Mucosa of stomach (tissue), 1 donor: ENCODE measurements around the gene HES4.

Source experiments
- H3K27me3 ChIP-seq: one replicate; pipeline ENCODE4 v1.7.0; 2013; ENCODE audit warnings: mild to moderate bottlenecking, low read length; ENCODE audit not compliant: control insufficient read depth, insufficient read depth
- H3K36me3 ChIP-seq: one replicate; pipeline ENCODE4 v1.7.0; 2013; ENCODE audit warnings: low read length; ENCODE audit not compliant: control insufficient read depth, insufficient read depth
- H3K4me1 ChIP-seq: one replicate; pipeline ENCODE4 v1.7.0; 2013; ENCODE audit warnings: mild to moderate bottlenecking, low read length; ENCODE audit not compliant: control insufficient read depth, insufficient read depth
- H3K4me3 ChIP-seq: one replicate; pipeline ENCODE4 v1.7.0; 2013; ENCODE audit warnings: low read length
- H3K9ac ChIP-seq: one replicate; pipeline ENCODE4 v1.7.0; 2013; ENCODE audit warnings: mild to moderate bottlenecking, low read length, moderate library complexity
- H3K9me3 ChIP-seq: one replicate; pipeline ENCODE4 v1.7.0; 2013; ENCODE audit warnings: mild to moderate bottlenecking, low read length, moderate library complexity; ENCODE audit not compliant: control insufficient read depth
- donor health status: Pancreatic carcinoma.

The HES4 gene, protein sequence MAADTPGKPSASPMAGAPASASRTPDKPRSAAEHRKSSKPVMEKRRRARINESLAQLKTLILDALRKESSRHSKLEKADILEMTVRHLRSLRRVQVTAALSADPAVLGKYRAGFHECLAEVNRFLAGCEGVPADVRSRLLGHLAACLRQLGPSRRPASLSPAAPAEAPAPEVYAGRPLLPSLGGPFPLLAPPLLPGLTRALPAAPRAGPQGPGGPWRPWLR

DNA sequence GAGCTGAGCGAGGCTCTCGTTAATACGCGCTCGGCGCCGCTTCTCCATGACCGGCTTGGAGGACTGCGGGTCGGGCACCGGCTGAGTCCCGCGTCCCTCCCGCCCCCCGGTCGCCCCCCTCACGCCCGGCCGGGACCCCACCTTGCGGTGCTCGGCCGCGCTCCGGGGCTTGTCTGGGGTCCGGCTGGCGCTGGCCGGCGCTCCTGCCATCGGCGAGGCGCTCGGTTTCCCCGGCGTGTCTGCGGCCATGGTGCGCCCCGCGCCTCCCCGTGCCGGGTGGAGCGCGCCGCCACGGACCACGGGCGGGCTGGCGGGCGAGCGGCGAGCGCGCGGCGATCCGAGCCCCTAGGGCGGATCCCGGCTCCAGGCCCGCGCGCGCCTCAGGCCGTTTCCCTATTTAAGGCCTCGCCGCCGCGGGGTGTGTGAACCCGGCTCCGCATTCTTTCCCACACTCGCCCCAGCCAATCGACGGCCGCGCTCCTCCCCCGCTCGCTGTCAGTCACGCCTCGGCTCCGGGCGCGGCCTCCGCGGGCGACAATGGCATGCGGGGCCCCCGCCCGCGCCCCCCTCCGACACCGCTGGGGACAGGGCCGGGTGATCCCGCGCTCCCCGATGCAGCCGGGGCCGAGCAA, at the start of gene HES4:
TSS of gene HES4 (minus strand) at position 373 of the 632 bp plus-strand sequence. CDS start at position 249, 124 bp downstream.
- H3K9ac ChIP-seq: peak within 1 kb of the TSS; percentile 51
- no peaks in the 10 kb centered on the region for H3K36me3 ChIP-seq
- H3K27me3 ChIP-seq: peaks cover 73% of the 10 kb centered on the region
- H3K4me1 ChIP-seq: peaks cover 33% of the 10 kb centered on the region
- no peak within 1 kb of the TSS for H3K4me3 ChIP-seq
- H3K9me3 ChIP-seq: no peaks in the 10 kb centered on the region

DNA sequence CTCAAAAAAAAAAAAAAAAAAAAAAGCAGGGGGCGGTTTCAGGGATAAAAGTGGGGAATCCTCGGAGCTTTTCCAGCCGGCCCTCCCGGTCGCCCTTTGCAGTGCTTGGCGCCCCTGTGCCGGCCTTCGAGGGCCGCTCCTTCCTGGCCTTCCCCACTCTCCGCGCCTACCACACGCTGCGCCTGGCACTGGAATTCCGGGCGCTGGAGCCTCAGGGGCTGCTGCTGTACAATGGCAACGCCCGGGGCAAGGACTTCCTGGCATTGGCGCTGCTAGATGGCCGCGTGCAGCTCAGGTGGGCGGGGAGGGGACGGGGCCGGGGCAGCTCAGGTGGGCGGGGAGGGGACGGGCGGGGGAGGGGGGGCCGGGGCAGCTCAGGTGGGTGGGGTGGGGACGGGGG, 48.9 kb upstream of the HES4 start:
- no peaks in the 10 kb centered on the region for H3K9me3 ChIP-seq
- H3K4me1 ChIP-seq: no peaks in the 10 kb centered on the region
- no peak overlapping the region for H3K9ac ChIP-seq
- no peaks in the 10 kb centered on the region for H3K27me3 ChIP-seq
- H3K4me3 ChIP-seq: no peak overlapping the region
- no peaks in the 10 kb centered on the region for H3K36me3 ChIP-seq

DNA sequence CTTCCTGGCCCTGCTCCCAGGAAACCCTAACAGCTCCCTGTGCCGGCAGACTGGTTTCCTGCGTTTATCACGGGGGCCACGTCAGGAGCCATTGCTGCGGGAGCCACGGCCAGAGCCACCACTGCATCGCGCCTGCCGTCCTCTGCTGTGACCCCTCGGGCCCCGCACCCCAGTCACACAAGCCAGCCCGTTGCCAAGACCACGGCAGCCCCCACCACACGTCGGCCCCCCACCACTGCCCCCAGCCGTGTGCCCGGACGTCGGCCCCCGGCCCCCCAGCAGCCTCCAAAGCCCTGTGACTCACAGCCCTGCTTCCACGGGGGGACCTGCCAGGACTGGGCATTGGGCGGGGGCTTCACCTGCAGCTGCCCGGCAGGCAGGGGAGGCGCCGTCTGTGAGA, 48.1 kb upstream of the HES4 start:
- no peaks in the 10 kb centered on the region for H3K36me3 ChIP-seq
- H3K9me3 ChIP-seq: no peaks in the 10 kb centered on the region
- H3K27me3 ChIP-seq: no peaks in the 10 kb centered on the region
- no peaks in the 10 kb centered on the region for H3K4me1 ChIP-seq
- H3K9ac ChIP-seq: no peak overlapping the region
- no peak overlapping the region for H3K4me3 ChIP-seq

DNA sequence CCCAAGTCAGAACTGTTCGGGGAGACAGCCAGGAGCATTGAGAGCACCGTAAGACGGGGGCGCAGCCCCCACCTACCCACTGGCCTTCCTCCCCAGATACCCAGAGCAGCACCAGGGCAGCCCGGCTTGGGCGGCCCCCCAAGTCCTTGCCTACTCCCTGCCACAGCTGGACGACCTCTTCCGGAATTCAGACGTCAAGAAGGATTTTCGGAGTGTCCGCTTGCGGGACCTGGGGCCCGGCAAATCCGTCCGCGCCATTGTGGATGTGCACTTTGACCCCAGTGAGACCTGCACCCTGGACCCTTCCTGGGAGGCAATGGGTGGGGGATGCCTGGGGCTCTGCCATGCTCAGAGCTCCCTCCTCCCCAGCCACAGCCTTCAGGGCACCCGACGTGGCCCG, 47.5 kb upstream of the HES4 start:
- H3K9me3 ChIP-seq: no peaks in the 10 kb centered on the region
- H3K9ac ChIP-seq: no peak overlapping the region
- no peaks in the 10 kb centered on the region for H3K4me1 ChIP-seq
- no peaks in the 10 kb centered on the region for H3K36me3 ChIP-seq
- H3K4me3 ChIP-seq: no peak overlapping the region
- H3K27me3 ChIP-seq: no peaks in the 10 kb centered on the region

DNA sequence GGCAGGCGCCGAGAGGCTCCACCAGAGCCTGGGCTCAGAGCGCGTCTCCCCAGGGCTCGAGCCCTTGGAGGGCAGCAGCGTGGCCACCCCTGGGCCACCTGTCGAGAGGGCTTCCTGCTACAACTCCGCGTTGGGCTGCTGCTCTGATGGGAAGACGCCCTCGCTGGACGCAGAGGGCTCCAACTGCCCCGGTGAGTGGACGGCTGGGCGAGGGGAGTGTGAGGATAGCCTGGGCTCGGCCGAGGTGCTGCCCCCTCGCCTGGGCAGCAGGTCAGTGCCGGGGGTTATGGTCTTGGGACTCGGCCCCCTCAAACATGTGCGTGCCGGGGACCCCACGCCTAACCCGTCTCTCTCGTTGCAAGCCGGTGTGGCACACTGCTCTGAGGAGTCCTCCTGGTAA, 46.9 kb upstream of the HES4 start:
- H3K4me1 ChIP-seq: no peaks in the 10 kb centered on the region
- no peak overlapping the region for H3K9ac ChIP-seq
- H3K4me3 ChIP-seq: no peak overlapping the region
- no peaks in the 10 kb centered on the region for H3K9me3 ChIP-seq
- no peaks in the 10 kb centered on the region for H3K36me3 ChIP-seq
- no peaks in the 10 kb centered on the region for H3K27me3 ChIP-seq

DNA sequence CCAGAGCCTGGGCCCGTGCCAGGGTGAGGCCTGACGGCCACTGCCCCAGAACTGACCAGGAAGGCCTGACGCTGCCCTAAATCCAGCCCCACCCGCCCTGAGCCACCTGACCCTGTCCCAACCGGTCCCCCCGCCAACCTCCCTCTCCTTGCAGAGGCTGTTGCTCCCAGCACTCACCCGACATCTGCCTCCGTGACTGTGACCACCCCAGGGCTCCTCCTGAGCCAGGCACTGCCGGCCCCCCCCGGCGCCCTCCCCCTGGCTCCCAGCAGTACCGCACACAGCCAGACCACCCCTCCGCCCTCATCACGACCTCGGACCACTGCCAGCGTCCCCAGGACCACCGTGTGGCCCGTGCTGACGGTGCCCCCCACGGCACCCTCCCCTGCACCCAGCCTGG, 46.3 kb upstream of the HES4 start:
- H3K36me3 ChIP-seq: no peaks in the 10 kb centered on the region
- H3K27me3 ChIP-seq: no peaks in the 10 kb centered on the region
- no peaks in the 10 kb centered on the region for H3K4me1 ChIP-seq
- H3K9me3 ChIP-seq: no peaks in the 10 kb centered on the region
- H3K9ac ChIP-seq: no peak overlapping the region
- H3K4me3 ChIP-seq: no peak overlapping the region

DNA sequence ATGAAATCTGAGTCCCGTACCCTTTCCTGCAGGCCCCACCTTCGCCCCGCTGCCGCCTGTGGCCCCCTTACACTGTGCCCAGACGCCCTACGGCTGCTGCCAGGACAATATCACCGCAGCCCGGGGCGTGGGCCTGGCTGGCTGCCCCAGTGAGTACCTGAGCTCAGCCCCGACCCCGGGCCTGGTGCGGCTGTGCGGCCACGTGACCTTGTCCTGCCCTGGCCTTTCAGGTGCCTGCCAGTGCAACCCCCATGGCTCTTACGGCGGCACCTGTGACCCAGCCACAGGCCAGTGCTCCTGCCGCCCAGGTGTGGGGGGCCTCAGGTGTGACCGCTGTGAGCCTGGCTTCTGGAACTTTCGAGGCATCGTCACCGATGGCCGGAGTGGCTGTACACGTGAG, 45.2 kb upstream of the HES4 start:
- Histone ChIP-seq H3K4me3 (no peak overlapping the region), H3K36me3 (no peaks in the 10 kb centered on the region), H3K9me3 (no peaks in the 10 kb centered on the region), H3K9ac (no peak overlapping the region), H3K27me3 (peaks cover 1% of the 10 kb centered on the region), H3K4me1 (peaks cover 4% of the 10 kb centered on the region)

DNA sequence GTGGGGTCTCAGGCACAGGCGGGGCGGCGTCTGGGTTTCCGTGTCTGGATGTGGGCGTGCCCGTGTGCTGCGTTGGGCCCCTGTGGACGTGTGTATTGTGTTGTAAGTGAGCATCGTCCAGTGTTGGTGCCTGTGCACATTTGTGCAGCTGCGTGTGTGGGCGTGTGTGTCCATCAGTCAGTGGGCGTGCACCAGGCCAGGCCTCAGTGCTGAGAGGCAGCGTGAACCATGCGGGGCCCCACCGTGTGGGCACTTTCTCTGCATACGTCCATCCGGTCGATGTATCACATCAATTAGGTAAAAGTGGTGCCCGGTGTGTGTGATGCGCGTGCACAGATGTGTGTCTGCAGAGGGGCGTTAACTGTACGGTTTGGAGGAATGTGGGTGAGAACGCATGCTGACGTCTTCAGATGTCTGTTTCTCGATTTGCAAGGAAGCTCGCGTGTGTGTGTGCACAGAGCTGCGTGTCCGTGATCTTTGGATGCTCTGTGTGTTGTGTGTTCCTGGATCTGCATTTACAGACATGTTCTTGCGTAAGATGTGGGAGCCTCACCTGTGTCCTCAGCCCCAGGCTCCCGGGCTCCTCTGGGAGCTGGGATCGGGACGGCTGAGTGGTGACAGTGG, 44.7 kb upstream of the HES4 start:
- Histone ChIP-seq H3K9me3 (no peaks in the 10 kb centered on the region), H3K27me3 (peaks cover 7% of the 10 kb centered on the region), H3K36me3 (no peaks in the 10 kb centered on the region), H3K4me3 (no peak overlapping the region), H3K4me1 (peaks cover 9% of the 10 kb centered on the region), H3K9ac (no peak overlapping the region)

DNA sequence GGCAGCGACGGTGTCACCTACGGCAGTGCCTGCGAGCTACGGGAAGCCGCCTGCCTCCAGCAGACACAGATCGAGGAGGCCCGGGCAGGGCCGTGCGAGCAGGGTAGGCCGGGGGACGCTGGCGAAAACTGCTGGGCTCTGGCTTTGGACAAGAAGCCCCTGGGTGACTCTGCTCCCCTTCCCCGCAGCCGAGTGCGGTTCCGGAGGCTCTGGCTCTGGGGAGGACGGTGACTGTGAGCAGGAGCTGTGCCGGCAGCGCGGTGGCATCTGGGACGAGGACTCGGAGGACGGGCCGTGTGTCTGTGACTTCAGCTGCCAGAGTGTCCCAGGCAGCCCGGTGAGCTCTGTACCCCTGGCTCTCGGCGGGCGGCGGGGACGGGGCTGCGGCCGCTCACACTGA, 44.0 kb upstream of the HES4 start:
- H3K36me3 ChIP-seq: no peaks in the 10 kb centered on the region
- no peak overlapping the region for H3K4me3 ChIP-seq
- H3K27me3 ChIP-seq: peaks cover 13% of the 10 kb centered on the region
- H3K4me1 ChIP-seq: peaks cover 16% of the 10 kb centered on the region
- H3K9me3 ChIP-seq: no peaks in the 10 kb centered on the region
- H3K9ac ChIP-seq: no peak overlapping the region

DNA sequence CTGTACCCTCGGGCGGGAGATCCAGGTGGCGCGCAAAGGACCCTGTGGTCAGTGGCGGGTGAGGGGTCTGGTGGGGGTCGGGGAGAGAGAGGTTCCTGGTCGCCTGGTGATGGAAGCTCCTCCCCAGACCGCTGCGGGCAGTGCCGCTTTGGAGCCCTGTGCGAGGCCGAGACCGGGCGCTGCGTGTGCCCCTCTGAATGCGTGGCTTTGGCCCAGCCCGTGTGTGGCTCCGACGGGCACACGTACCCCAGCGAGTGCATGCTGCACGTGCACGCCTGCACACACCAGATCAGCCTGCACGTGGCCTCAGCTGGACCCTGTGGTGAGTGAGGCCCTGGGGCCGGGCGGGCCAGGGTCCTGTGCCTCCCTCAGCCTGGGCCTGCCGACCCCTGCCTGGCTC, 43.5 kb upstream of the HES4 start:
- H3K9me3 ChIP-seq: no peaks in the 10 kb centered on the region
- H3K36me3 ChIP-seq: no peaks in the 10 kb centered on the region
- H3K4me3 ChIP-seq: no peak overlapping the region
- H3K27me3 ChIP-seq: peaks cover 18% of the 10 kb centered on the region
- peaks cover 17% of the 10 kb centered on the region for H3K4me1 ChIP-seq
- no peak overlapping the region for H3K9ac ChIP-seq

DNA sequence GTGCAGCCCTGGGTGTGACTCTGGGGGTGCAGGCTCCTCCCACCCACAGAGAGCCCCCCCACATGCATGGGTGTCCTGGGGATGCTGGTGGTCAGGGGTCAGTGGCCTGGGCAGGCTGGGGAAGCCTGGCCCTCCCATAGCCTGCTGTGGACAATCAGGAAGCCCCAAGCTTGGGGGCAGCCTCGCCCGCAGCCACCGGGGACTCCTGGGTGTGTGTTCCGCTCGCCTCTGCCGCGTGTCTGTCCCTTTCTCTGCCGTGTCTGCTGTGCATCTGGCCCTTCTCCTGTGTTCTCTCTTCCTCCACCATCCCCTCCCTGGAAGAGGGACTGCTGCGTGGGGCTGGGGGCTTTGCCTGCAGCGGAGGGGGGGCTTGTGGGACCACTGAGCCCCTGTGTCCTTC, 42.9 kb upstream of the HES4 start:
- Histone ChIP-seq H3K4me1 (peaks cover 17% of the 10 kb centered on the region), H3K36me3 (no peaks in the 10 kb centered on the region), H3K27me3 (peaks cover 24% of the 10 kb centered on the region), H3K4me3 (no peak overlapping the region), H3K9ac (no peak overlapping the region), H3K9me3 (no peaks in the 10 kb centered on the region)

DNA sequence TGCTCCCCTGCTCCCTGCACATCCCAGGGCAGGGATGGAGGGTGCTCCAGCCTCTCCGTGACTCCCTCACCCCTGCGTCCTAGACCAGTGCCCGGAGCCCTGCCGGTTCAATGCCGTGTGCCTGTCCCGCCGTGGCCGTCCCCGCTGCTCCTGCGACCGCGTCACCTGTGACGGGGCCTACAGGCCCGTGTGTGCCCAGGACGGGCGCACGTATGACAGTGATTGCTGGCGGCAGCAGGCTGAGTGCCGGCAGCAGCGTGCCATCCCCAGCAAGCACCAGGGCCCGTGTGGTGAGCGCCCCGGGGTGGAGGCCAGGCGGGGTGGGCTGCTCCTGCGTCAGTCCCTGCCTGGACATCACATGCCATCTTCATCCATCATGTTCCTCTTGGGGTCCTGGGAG, 42.0 kb upstream of the HES4 start:
- Histone ChIP-seq H3K36me3 (no peaks in the 10 kb centered on the region), H3K4me1 (peaks cover 17% of the 10 kb centered on the region), H3K9me3 (no peaks in the 10 kb centered on the region)

More for the DNA sequence above, 42.0 kb upstream of the HES4 start:
- Histone ChIP-seq H3K9ac (no peak overlapping the region), H3K4me3 (no peak overlapping the region), H3K27me3 (peaks cover 26% of the 10 kb centered on the region)
